Caco-2 (cell line): Measurements from ENCODE around the gene PTPN3. TPM values are rescaled to one million over a fixed set of nuclear protein-coding genes. Genes with fewer than 3 reads are reported as not detected.

Source experiments
- BruUV-seq: library from RNA; stranded (reverse); fragments of 400-500 nt; replicated peaks from 2 replicates; lab custom pipeline; 2021; lab: Mats Ljungman, UMichigan
- CTCF ChIA-PET: fragments of 300-600 bp; sonication (Branson Sonifier 250); formaldehyde crosslinking; loops from one replicate; lab custom pipeline; 2022; ENCODE audit warnings: antibody characterized with exemption; lab: Charles Lee
- POLR2A ChIA-PET: fragments of 300-600 bp; sonication (Branson Sonifier 250); formaldehyde crosslinking; loops from one replicate; lab custom pipeline; 2022; ENCODE audit warnings: antibody characterized with exemption; lab: Charles Lee
- DNase-seq, 2 experiments: peaks; one replicate each; pipeline versions ENCODE4 v3.0.0 to v3.0.0-alpha.2; 2020 to 2022
- H3K27me3 ChIP-seq: replicated peaks from 2 replicates; pipeline ENCODE4 v1.6.0; 2011; ENCODE audit warnings: low read length; ENCODE audit not compliant: control insufficient read depth, insufficient read depth
- H3K36me3 ChIP-seq: 2 replicates; pipeline ENCODE4 v1.5.1; 2011; ENCODE audit warnings: low read length; ENCODE audit not compliant: control insufficient read depth, insufficient read depth
- H3K4me1 ChIP-seq: fragments of 250-450 bp; sonication (Bioruptor Pico); 2 replicates; pipeline ENCODE4 v1.5.1; 2020; ENCODE audit warnings: mild to moderate bottlenecking
- H3K4me3 ChIP-seq: 2 replicates; pipeline ENCODE4 v1.5.1; 2011; ENCODE audit warnings: low read depth, mild to moderate bottlenecking, control low read depth, low read length
- H3K9me3 ChIP-seq: fragments of 250-450 bp; sonication (Bioruptor Pico); 2 replicates; pipeline ENCODE4 v1.5.1; 2020; ENCODE audit warnings: mild to moderate bottlenecking, moderate library complexity
- H3K27ac Mint-ChIP-seq: one replicate; pipeline ENCODE4 v1.8.0; 2022; ENCODE audit warnings: mixed read lengths; ENCODE audit not compliant: unreplicated experiment
- H3K27me3 Mint-ChIP-seq: one replicate; pipeline ENCODE4 v1.8.0; 2022; ENCODE audit warnings: mixed read lengths; ENCODE audit not compliant: insufficient read depth, unreplicated experiment
- H3K36me3 Mint-ChIP-seq: one replicate; pipeline ENCODE4 v1.8.0; 2022; ENCODE audit warnings: mild to moderate bottlenecking, mixed read lengths; ENCODE audit not compliant: insufficient read depth, unreplicated experiment
- H3K4me1 Mint-ChIP-seq: one replicate; pipeline ENCODE4 v1.8.0; 2022; ENCODE audit warnings: low read depth, mixed read lengths; ENCODE audit not compliant: unreplicated experiment
- H3K4me3 Mint-ChIP-seq: one replicate; pipeline ENCODE4 v1.8.0; 2022; ENCODE audit warnings: mild to moderate bottlenecking, moderate library complexity, mixed read lengths; ENCODE audit not compliant: unreplicated experiment
- H3K9me3 Mint-ChIP-seq: one replicate; pipeline ENCODE4 v1.8.0; 2022; ENCODE audit warnings: mixed read lengths; ENCODE audit not compliant: unreplicated experiment
- intact Hi-C: fragments of 100-400 bp; cut with micrococcal nuclease; formaldehyde crosslinking; loops from one replicate; pipeline ENCODE4 v1.10.0; 2022; ENCODE audit not compliant: unreplicated experiment
- total RNA-seq: library from RNA; stranded (reverse); gene quantifications from 2 replicates; pipeline ENCODE4 v1.2.3, GENCODE V29; 2022
- TF ChIP-seq, protein P1 (sequence below), 2 experiments: fragments of 200-600 bp in 1 of 2; IDR thresholded peaks; 1 replicate in 1 of 2; 2 replicates in 1 of 2; pipeline versions ENCODE4 v1.5.1 to v1.8.0; 2011 to 2022; ENCODE audit warnings: antibody characterized with exemption in 1 of 2, control low read depth in 1 of 2, inconsistent platforms in 1 of 2, low read depth in 1 of 2, low read length in 1 of 2, mild to moderate bottlenecking in 1 of 2, moderate library complexity in 1 of 2; ENCODE audit not compliant: insufficient read depth in 1 of 2, severe bottlenecking in 1 of 2, unreplicated experiment in 1 of 2

Gene PTPN3
- total RNA-seq, 1 experiment from 2014 or later, result 12.4 TPM

DNA sequence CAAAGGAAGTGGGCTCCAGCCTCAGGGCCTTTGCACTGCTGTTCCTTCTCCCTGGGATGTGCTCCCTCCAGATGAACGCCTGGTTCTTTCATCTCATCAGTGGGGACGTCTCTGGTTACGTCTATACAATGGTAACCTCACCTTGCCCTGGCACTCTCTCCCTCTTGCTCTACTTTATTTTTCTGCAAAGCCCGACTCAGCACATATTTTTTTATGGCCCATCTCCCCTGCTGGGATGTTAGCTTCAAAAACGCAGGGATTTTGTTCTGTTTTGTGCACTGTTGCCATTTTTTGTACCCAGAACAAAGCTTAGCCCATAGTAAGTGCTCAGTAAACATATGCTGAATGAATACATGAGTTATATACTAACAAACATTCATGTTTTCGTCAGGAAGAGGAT is 37.5 kb downstream of the PTPN3 start:
- ChIA-PET POLR2A (no interaction called here), CTCF (interaction anchor here (1.2 to 1.5 kb wide), 2 partner anchors 9 to 10 kb away, joined by 3 to 8 read pairs; no protein-coding TSS in a partner anchor)
- peaks cover 6% of the 10 kb centered on the region for H3K4me1 Mint-ChIP-seq
- Histone ChIP-seq H3K4me3 (no peak overlapping the region), H3K9me3 (no peaks in the 10 kb centered on the region), H3K4me1 (no peaks in the 10 kb centered on the region), H3K36me3 (no peaks in the 10 kb centered on the region), H3K27me3 (no peaks in the 10 kb centered on the region)
- TF ChIP-seq, protein P1, sequence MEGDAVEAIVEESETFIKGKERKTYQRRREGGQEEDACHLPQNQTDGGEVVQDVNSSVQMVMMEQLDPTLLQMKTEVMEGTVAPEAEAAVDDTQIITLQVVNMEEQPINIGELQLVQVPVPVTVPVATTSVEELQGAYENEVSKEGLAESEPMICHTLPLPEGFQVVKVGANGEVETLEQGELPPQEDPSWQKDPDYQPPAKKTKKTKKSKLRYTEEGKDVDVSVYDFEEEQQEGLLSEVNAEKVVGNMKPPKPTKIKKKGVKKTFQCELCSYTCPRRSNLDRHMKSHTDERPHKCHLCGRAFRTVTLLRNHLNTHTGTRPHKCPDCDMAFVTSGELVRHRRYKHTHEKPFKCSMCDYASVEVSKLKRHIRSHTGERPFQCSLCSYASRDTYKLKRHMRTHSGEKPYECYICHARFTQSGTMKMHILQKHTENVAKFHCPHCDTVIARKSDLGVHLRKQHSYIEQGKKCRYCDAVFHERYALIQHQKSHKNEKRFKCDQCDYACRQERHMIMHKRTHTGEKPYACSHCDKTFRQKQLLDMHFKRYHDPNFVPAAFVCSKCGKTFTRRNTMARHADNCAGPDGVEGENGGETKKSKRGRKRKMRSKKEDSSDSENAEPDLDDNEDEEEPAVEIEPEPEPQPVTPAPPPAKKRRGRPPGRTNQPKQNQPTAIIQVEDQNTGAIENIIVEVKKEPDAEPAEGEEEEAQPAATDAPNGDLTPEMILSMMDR (IDR thresholded peaks at IDR 0.05; ENCODE audit: insufficient read depth in 1 of 2, low read depth in 1 of 2, low read length in 1 of 2, severe bottlenecking in 1 of 2, unreplicated experiment in 1 of 2), result no peak
- intact Hi-C loops, result no loop called here
- no TSS peak for BruUV-seq
- peaks cover under 1% of the 10 kb centered on the region for H3K36me3 Mint-ChIP-seq
- H3K27ac Mint-ChIP-seq, result no peak overlapping the region
- no peak for DNase-seq
- no peaks in the 10 kb centered on the region for H3K27me3 Mint-ChIP-seq
- H3K4me3 Mint-ChIP-seq, result no peak overlapping the region
- H3K9me3 Mint-ChIP-seq, result no peaks in the 10 kb centered on the region

DNA sequence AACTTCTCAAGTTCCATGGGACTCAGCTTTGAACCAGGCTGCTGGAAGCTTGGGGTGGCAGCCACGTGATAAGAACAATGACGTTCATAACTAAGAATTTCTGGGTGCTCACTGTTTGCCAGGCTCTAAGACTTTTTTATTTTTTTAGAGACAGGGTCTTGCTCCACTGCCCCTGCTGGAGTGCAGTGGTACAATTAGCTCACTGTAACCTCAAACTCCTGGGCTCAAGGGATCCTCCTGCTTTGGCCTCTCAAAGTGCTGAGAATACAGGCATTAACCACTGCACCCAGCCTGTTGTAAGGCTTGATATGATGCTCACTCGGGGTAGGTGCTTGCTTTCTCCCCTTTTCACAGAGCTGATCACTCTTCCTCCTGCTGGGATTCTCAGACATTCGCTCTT is 38.7 kb downstream of the PTPN3 start:
- Histone ChIP-seq H3K27me3 (no peaks in the 10 kb centered on the region), H3K4me3 (no peak overlapping the region), H3K9me3 (no peaks in the 10 kb centered on the region), H3K4me1 (peaks cover 3% of the 10 kb centered on the region), H3K36me3 (no peaks in the 10 kb centered on the region)
- TF ChIP-seq, protein P1 (IDR thresholded peaks at IDR 0.05; ENCODE audit: insufficient read depth in 1 of 2, low read depth in 1 of 2, low read length in 1 of 2, severe bottlenecking in 1 of 2, unreplicated experiment in 1 of 2), result no peak
- no peaks in the 10 kb centered on the region for H3K36me3 Mint-ChIP-seq
- H3K4me1 Mint-ChIP-seq, result peaks cover 12% of the 10 kb centered on the region
- no peaks in the 10 kb centered on the region for H3K9me3 Mint-ChIP-seq
- DNase-seq, result no peak
- no peak overlapping the region for H3K27ac Mint-ChIP-seq
- intact Hi-C loops, result no loop called here
- CTCF ChIA-PET, result interaction anchor here (1.5 kb wide), 1 partner anchor 9 kb away, joined by 3 read pairs; no protein-coding TSS in a partner anchor
- POLR2A ChIA-PET, result no interaction called here
- H3K27me3 Mint-ChIP-seq, result no peaks in the 10 kb centered on the region
- BruUV-seq, result no TSS peak
- no peak overlapping the region for H3K4me3 Mint-ChIP-seq

DNA sequence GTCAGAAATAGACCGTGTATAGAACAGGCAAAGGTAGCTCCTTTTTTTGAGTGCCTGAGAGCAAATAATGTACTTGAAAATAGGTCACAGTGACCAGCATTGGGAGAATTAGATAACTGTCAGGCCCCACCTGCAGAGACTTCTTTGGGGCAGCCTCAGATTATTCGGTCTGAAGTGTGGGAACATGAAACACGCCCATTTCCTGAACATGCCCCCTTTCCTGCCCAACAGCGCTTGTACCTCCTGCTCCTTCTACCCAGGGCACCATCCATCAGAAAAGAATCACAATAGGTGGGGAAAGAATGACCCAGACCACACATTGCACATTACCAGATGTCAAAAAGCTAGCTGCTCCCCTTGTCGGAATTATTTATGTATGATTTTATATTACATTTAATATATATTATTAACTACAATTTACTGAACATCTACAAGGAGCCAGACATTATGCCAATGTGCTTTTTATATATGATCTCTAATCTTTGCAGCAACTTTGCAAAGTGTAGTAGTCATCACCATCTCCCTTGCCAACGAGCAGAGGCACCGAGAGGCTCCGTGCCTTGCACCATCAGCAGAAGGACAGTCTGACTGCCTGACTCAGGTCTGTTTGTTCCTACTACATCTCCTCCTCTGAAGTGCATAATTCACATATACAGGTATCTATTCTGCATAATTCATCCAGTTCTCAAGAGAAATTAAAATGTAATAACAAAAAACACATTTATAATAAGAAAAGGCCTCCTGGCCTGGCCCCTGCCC is 39.5 kb downstream of the PTPN3 start:
- TF ChIP-seq, protein P1 (IDR thresholded peaks at IDR 0.05; ENCODE audit: insufficient read depth in 1 of 2, low read depth in 1 of 2, low read length in 1 of 2, severe bottlenecking in 1 of 2, unreplicated experiment in 1 of 2), result no peak
- Mint-ChIP-seq H3K4me1 (peaks cover 19% of the 10 kb centered on the region), H3K4me3 (no peak overlapping the region), H3K27me3 (no peaks in the 10 kb centered on the region), H3K9me3 (no peaks in the 10 kb centered on the region), H3K36me3 (peaks cover 1% of the 10 kb centered on the region), H3K27ac (no peak overlapping the region)
- intact Hi-C loops, result no loop called here
- CTCF ChIA-PET, result interaction anchor here (1.5 kb wide), 1 partner anchor 8 kb away, joined by 3 read pairs; no protein-coding TSS in a partner anchor
- no TSS peak for BruUV-seq
- Histone ChIP-seq H3K27me3 (no peaks in the 10 kb centered on the region), H3K4me3 (no peak overlapping the region), H3K4me1 (peaks cover 11% of the 10 kb centered on the region), H3K9me3 (no peaks in the 10 kb centered on the region), H3K36me3 (no peaks in the 10 kb centered on the region)
- POLR2A ChIA-PET, result no interaction called here
- no peak for DNase-seq
